ENCODE measurements around the gene COL6A1.

COL6A1 gene

DNA sequence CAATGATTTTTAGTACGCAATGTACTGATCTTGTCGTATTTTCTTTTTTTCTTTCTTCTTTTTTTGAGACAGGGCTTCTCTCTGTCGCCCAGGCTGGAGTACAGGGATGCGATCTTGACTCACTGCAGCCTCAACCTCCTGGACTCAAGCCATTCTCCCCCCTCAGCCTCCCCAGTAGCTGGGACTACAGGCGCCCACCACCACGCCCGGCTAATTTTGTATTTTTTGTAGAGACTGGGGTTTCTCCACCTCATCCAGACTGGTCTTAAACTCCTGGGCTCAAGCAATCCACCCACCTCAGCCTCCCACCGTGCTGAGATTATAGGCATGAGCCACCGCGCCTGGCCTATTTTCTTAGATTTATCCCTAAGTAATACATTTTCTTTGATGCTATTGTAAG is 72.5 kb downstream of the COL6A1 start:
- H3K9me3 ChIP-seq (ENCODE audit: insufficient read depth, low read length, severe bottlenecking), result no peaks in the 10 kb centered on the region
- peaks cover 18% of the 10 kb centered on the region for H3K4me1 ChIP-seq (ENCODE audit: insufficient read depth, low read length)
- H3K27ac ChIP-seq (ENCODE audit: low read length), result no peak overlapping the region
- no peak overlapping the region for H2AFZ ChIP-seq (ENCODE audit: low read depth, low read length)
- no peak overlapping the region for H3K4me3 ChIP-seq (ENCODE audit: low read depth in 1 of 2, low read length in 2 of 2)
- no peak overlapping the region for H3K4me2 ChIP-seq (ENCODE audit: insufficient read depth, low read length)
- DNase-seq (no peak), ATAC-seq (ENCODE audit: insufficient read depth, low read depth) (no peak)
- peaks cover 36% of the 10 kb centered on the region for H4K20me1 ChIP-seq (ENCODE audit: insufficient read depth, low read length)
- TF ChIP-seq EZH2 (IDR thresholded peaks at IDR 0.05; ENCODE audit: borderline replicate concordance, low read depth, low read length, severe bottlenecking), result no peak
- TF ChIP-seq, protein P1, sequence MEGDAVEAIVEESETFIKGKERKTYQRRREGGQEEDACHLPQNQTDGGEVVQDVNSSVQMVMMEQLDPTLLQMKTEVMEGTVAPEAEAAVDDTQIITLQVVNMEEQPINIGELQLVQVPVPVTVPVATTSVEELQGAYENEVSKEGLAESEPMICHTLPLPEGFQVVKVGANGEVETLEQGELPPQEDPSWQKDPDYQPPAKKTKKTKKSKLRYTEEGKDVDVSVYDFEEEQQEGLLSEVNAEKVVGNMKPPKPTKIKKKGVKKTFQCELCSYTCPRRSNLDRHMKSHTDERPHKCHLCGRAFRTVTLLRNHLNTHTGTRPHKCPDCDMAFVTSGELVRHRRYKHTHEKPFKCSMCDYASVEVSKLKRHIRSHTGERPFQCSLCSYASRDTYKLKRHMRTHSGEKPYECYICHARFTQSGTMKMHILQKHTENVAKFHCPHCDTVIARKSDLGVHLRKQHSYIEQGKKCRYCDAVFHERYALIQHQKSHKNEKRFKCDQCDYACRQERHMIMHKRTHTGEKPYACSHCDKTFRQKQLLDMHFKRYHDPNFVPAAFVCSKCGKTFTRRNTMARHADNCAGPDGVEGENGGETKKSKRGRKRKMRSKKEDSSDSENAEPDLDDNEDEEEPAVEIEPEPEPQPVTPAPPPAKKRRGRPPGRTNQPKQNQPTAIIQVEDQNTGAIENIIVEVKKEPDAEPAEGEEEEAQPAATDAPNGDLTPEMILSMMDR (IDR thresholded peaks at IDR 0.05; ENCODE audit: borderline replicate concordance, extremely low read depth, low read length, poor library complexity, severe bottlenecking), result no peak
- peaks cover 9% of the 10 kb centered on the region for H3K27me3 ChIP-seq (ENCODE audit: insufficient read depth, low read length, poor library complexity)
- H3K36me3 ChIP-seq (ENCODE audit: insufficient read depth, low read length), result no peaks in the 10 kb centered on the region
- no peak overlapping the region for H3K9ac ChIP-seq (ENCODE audit: low read depth, low read length)
- no peaks in the 10 kb centered on the region for H3K79me2 ChIP-seq (ENCODE audit: insufficient read depth, low read length)

DNA sequence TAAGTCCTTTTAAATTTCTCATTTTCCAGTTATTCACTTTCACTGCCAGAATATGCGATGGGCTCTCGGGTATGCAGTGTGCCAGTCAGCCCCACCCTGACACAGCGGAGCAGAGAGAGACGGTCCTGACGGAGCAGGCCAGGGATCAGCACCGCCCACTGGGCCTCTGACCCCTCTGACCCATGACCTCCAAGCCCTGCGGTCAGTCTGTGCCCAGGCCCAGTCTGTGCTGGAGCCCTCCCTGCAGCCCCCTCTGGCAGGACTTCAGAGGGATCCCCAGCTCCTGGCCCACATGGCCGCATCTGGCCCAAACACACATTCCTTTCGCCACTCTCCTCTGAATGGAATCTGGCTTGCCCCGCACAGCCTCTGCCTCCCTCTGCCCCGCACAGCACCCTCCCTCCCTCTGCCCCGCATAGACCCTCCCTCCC is 72.9 kb downstream of the COL6A1 start:
- H3K4me2 ChIP-seq (ENCODE audit: insufficient read depth, low read length), result no peak overlapping the region
- H3K27me3 ChIP-seq (ENCODE audit: insufficient read depth, low read length, poor library complexity), result peaks cover 9% of the 10 kb centered on the region
- no peaks in the 10 kb centered on the region for H3K36me3 ChIP-seq (ENCODE audit: insufficient read depth, low read length)
- H3K4me3 ChIP-seq (ENCODE audit: low read depth in 1 of 2, low read length in 2 of 2), result no peak overlapping the region
- no peak overlapping the region for H3K9ac ChIP-seq (ENCODE audit: low read depth, low read length)
- H3K79me2 ChIP-seq (ENCODE audit: insufficient read depth, low read length), result no peaks in the 10 kb centered on the region
- no peak overlapping the region for H2AFZ ChIP-seq (ENCODE audit: low read depth, low read length)
- DNase-seq (no peak), ATAC-seq (ENCODE audit: insufficient read depth, low read depth) (no peak)
- H3K9me3 ChIP-seq (ENCODE audit: insufficient read depth, low read length, severe bottlenecking), result no peaks in the 10 kb centered on the region
- TF ChIP-seq, protein P1 (IDR thresholded peaks at IDR 0.05; ENCODE audit: borderline replicate concordance, extremely low read depth, low read length, poor library complexity, severe bottlenecking), result no peak
- no peak for TF ChIP-seq EZH2 (IDR thresholded peaks at IDR 0.05; ENCODE audit: borderline replicate concordance, low read depth, low read length, severe bottlenecking)
- H3K27ac ChIP-seq (ENCODE audit: low read length), result no peak overlapping the region
- H4K20me1 ChIP-seq (ENCODE audit: insufficient read depth, low read length), result peaks cover 39% of the 10 kb centered on the region
- peaks cover 18% of the 10 kb centered on the region for H3K4me1 ChIP-seq (ENCODE audit: insufficient read depth, low read length)
